H9 (cell line): ENCODE results near the gene FAM163B. TPM values are rescaled to one million over a fixed set of nuclear protein-coding genes. Genes with fewer than 3 reads are reported as not detected.

Experiments
- DNase-seq: peaks from one replicate; pipeline ENCODE4 v3.0.0-alpha.2; 2017
- H2AFZ ChIP-seq: one replicate; pipeline ENCODE4 v1.6.1; 2013; ENCODE audit warnings: mild to moderate bottlenecking, low read length, control low read depth, moderate library complexity
- H2AK5ac ChIP-seq: 2 replicates; pipeline ENCODE4 v1.6.1; 2013; ENCODE audit warnings: low read length, control low read depth, mixed read lengths; ENCODE audit not compliant: insufficient read length
- H2BK120ac ChIP-seq: one replicate; pipeline ENCODE4 v1.6.1; 2013; ENCODE audit warnings: low read depth, mild to moderate bottlenecking, low read length, control low read depth, inconsistent platforms; ENCODE audit not compliant: poor library complexity, severe bottlenecking
- H2BK12ac ChIP-seq: 2 replicates; pipeline ENCODE4 v1.6.1; 2013; ENCODE audit warnings: low read length, control low read depth, mixed read lengths, low read depth; ENCODE audit not compliant: insufficient read length
- H2BK15ac ChIP-seq: 2 replicates; pipeline ENCODE4 v1.6.1; 2013; ENCODE audit warnings: low read depth, low read length, control low read depth
- H2BK20ac ChIP-seq: one replicate; pipeline ENCODE4 v1.6.1; 2013; ENCODE audit warnings: low read depth, mild to moderate bottlenecking, low read length, control low read depth, inconsistent platforms; ENCODE audit not compliant: poor library complexity, severe bottlenecking
- H2BK5ac ChIP-seq: 2 replicates; pipeline ENCODE4 v1.6.1; 2013; ENCODE audit warnings: low read length, control low read depth, mixed read lengths; ENCODE audit not compliant: insufficient read length
- H3K14ac ChIP-seq: 2 replicates; pipeline ENCODE4 v1.6.1; 2013; ENCODE audit warnings: low read length, control low read depth; ENCODE audit not compliant: insufficient read depth
- H3K18ac ChIP-seq: 2 replicates; pipeline ENCODE4 v1.6.1; 2013; ENCODE audit warnings: low read depth, mild to moderate bottlenecking, mixed read lengths, low read length, control low read depth; ENCODE audit not compliant: insufficient read length
- H3K23ac ChIP-seq: 2 replicates; pipeline ENCODE4 v1.6.1; 2013; ENCODE audit warnings: low read length, control low read depth, mixed read lengths, low read depth; ENCODE audit not compliant: insufficient read length
- H3K23me2 ChIP-seq: 2 replicates; pipeline ENCODE4 v1.6.1; 2013; ENCODE audit warnings: low read depth, mild to moderate bottlenecking, mixed read lengths, low read length, control low read depth; ENCODE audit not compliant: insufficient read length, poor library complexity, severe bottlenecking
- H3K27ac ChIP-seq: 2 replicates; pipeline ENCODE4 v1.5.1; 2013; ENCODE audit warnings: low read length, control low read depth, mixed read lengths, low read depth; ENCODE audit not compliant: insufficient read length
- H3K27me3 ChIP-seq: 2 replicates; pipeline ENCODE4 v1.6.1; 2013; ENCODE audit warnings: low read length, control low read depth, inconsistent platforms; ENCODE audit not compliant: insufficient read depth
- H3K4ac ChIP-seq: 2 replicates; pipeline ENCODE4 v1.6.1; 2013; ENCODE audit warnings: low read depth, mild to moderate bottlenecking, control low read depth, inconsistent platforms, low read length, moderate library complexity
- H3K4me1 ChIP-seq: 2 replicates; pipeline ENCODE4 v1.6.1; 2013; ENCODE audit warnings: low read length, control low read depth, inconsistent platforms; ENCODE audit not compliant: insufficient read depth
- H3K4me2 ChIP-seq: 2 replicates; pipeline ENCODE4 v1.6.1; 2013; ENCODE audit warnings: low read length, control low read depth, mixed read lengths; ENCODE audit not compliant: insufficient read length, insufficient read depth
- H3K56ac ChIP-seq: 2 replicates; pipeline ENCODE4 v1.6.1; 2013; ENCODE audit warnings: low read depth, mild to moderate bottlenecking, mixed read lengths, low read length, control low read depth; ENCODE audit not compliant: insufficient read length
- H3K79me1 ChIP-seq: 2 replicates; pipeline ENCODE4 v1.6.1; 2013; ENCODE audit warnings: low read depth, mild to moderate bottlenecking, moderate library complexity, low read length, control low read depth, inconsistent platforms; ENCODE audit not compliant: insufficient read depth, poor library complexity, severe bottlenecking
- H3K79me2 ChIP-seq: 2 replicates; pipeline ENCODE4 v1.6.1; 2013; ENCODE audit warnings: low read length, control low read depth, inconsistent platforms; ENCODE audit not compliant: insufficient read depth
- H3K9ac ChIP-seq: 2 replicates; pipeline ENCODE4 v1.6.1; 2013; ENCODE audit warnings: low read length, control low read depth, mixed read lengths; ENCODE audit not compliant: insufficient read length; ENCODE audit errors: extremely low read depth
- H3K9me3 ChIP-seq: one replicate; pipeline ENCODE4 v1.6.1; 2013; ENCODE audit warnings: low read depth, low read length, inconsistent platforms; ENCODE audit not compliant: control insufficient read depth
- H3T11ph ChIP-seq: one replicate; pipeline ENCODE4 v1.6.1; 2013; ENCODE audit warnings: mild to moderate bottlenecking, low read length, control low read depth, inconsistent platforms
- H4K20me1 ChIP-seq: one replicate; pipeline ENCODE4 v1.6.1; 2013; ENCODE audit not compliant: control insufficient read depth, insufficient read length, insufficient read depth
- H4K5ac ChIP-seq: 2 replicates; pipeline ENCODE4 v1.6.1; 2013; ENCODE audit warnings: low read depth, mild to moderate bottlenecking, mixed read lengths, low read length, control low read depth; ENCODE audit not compliant: insufficient read length
- H4K8ac ChIP-seq: replicated peaks from 2 replicates; pipeline ENCODE4 v1.6.1; 2013; ENCODE audit warnings: low read length, control low read depth, mixed read lengths, low read depth; ENCODE audit not compliant: insufficient read length
- H4K91ac ChIP-seq: 2 replicates; pipeline ENCODE4 v1.6.1; 2013; ENCODE audit warnings: low read depth, mild to moderate bottlenecking, moderate library complexity, mixed read lengths, low read length, control low read depth; ENCODE audit not compliant: insufficient read length
- H3K27ac Mint-ChIP-seq, 3 experiments: 2 replicates in 2 of 3; 3 replicates in 1 of 3; pipeline ENCODE4 v1.8.0; 2020 to 2021; ENCODE audit warnings: mixed read lengths in 3 of 3, mild to moderate bottlenecking in 1 of 3, moderate library complexity in 1 of 3
- H3K27me3 Mint-ChIP-seq: 2 replicates; pipeline ENCODE4 v1.8.0; 2021; ENCODE audit warnings: low read depth, mild to moderate bottlenecking, moderate library complexity, mixed read lengths
- H3K36me3 Mint-ChIP-seq, 3 experiments: 2 replicates in 2 of 3; 3 replicates in 1 of 3; pipeline ENCODE4 v1.8.0; 2020 to 2021; ENCODE audit warnings: low read depth in 3 of 3, mixed read lengths in 3 of 3; ENCODE audit not compliant: insufficient read depth in 1 of 3
- H3K4me1 Mint-ChIP-seq, 2 experiments: 2 replicates each; pipeline ENCODE4 v1.8.0; 2020; ENCODE audit warnings: mixed read lengths in 2 of 2
- H3K4me3 Mint-ChIP-seq, 2 experiments: 2 replicates in 1 of 2; 3 replicates in 1 of 2; pipeline ENCODE4 v1.8.0; 2020 to 2021; ENCODE audit warnings: mild to moderate bottlenecking in 2 of 2, mixed read lengths in 2 of 2, moderate library complexity in 1 of 2
- H3K9me3 Mint-ChIP-seq, 2 experiments: 2 replicates in 1 of 2; 3 replicates in 1 of 2; pipeline ENCODE4 v1.8.0; 2020; ENCODE audit warnings: mild to moderate bottlenecking in 2 of 2, mixed read lengths in 2 of 2, moderate library complexity in 1 of 2
- CTCF ChIP-seq: fragments of 200-600 bp; sonication (generic); conservative IDR thresholded peaks from 3 replicates; pipeline ENCODE4 v1.8.0; 2021; ENCODE audit warnings: antibody characterized with exemption, mild to moderate bottlenecking
- WGBS: extraction: QIAGEN DNeasy Blood & Tissue Kit; methylation state at CpG from one replicate; pipeline ENCODE4 v1.1.7; 2013; ENCODE audit warnings: missing lambda C conversion rate, low lambda C conversion rate, mixed read lengths; ENCODE audit not compliant: insufficient read length; ENCODE audit errors: extremely low coverage; 5-methylcytosine and 5-hydroxymethylcytosine counted together
- total RNA-seq: library from RNA; stranded (reverse); gene quantifications from 2 replicates; pipeline ENCODE4 v1.2.1, GENCODE V29; 2021

The FAM163B gene
- total RNA-seq, 1 experiment from 2014 or later, result 0.39 TPM

- Mint-ChIP-seq H3K36me3 (no peaks in the 10 kb centered on the region), H3K4me1 (peaks cover 54 to 73% of the 10 kb centered on the region in 2 experiments), H3K9me3 (no peaks in the 10 kb centered on the region), H3K27me3 (peaks cover 5% of the 10 kb centered on the region), H3K4me3 (no peak overlapping the region), H3K27ac (no peak overlapping the region; a peak in 1 of 7 replicates)
- Histone ChIP-seq H2BK12ac (no peak overlapping the region), H3K23me2 (no peaks in the 10 kb centered on the region), H3K9ac (no peak overlapping the region), H3K79me1 (no peaks in the 10 kb centered on the region), H2BK5ac (no peak overlapping the region), H2BK15ac (no peak overlapping the region), H2AK5ac (no peak overlapping the region), H4K20me1 (no peaks in the 10 kb centered on the region), H3K56ac (no peak overlapping the region), H3K14ac (no peak overlapping the region), H4K8ac (no peak overlapping the region), H3K4me2 (no peak overlapping the region), H3K79me2 (no peaks in the 10 kb centered on the region), H3K9me3 (no peaks in the 10 kb centered on the region), H4K91ac (no peak overlapping the region), H2AFZ (no peak overlapping the region), H3K18ac (no peak overlapping the region), H2BK120ac (no peak overlapping the region), H3K23ac (no peak overlapping the region), H4K5ac (no peak overlapping the region), H3K27me3 (no peaks in the 10 kb centered on the region), H2BK20ac (no peak overlapping the region), H3K4ac (no peak overlapping the region), H3K27ac (no peak overlapping the region), H3K4me1 (no peaks in the 10 kb centered on the region; the same call in 1 of the 2 replicates), H3T11ph (no peak overlapping the region)
- WGBS, result no CpG with 5 or more reads among the region's 6 CpGs
- TF ChIP-seq CTCF, result no peak
- no peak for DNase-seq
Observed at GRCh38 chr9:133580419-133580738, 28.8 kb downstream of the FAM163B start.
